ENCODE data around the gene PTTG2. TPM values are rescaled to one million over a fixed set of nuclear protein-coding genes. Genes with fewer than 3 reads are reported as not detected.

Gene PTTG2
- total and polyA plus RNA-seq, 2 of the 13 experiments (the other 11 are each of a cell fraction or from before 2014, with no cell fraction given), result not detected

DNA sequence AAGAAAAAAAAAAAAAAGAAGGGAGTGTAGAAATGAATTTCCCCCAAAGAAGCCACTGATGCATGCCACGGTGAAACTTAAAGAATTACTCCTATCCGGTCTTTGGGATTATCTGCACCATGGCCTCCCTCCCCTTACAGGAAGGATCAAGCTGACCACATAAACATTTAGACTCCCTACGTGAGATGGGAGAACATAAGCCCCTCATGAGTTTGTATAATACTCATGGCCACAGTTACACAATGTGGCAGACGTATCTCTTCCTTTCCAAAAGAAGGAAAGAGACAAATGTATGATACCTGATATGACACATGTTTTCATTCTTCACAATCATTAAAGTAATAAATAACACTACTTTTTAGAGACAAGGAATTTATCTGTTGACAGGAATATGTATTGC lies 3.3 kb upstream of the PTTG2 start:
- intact Hi-C loops (cut with micrococcal nuclease; ENCODE audit: unreplicated experiment), result no loop called here
- DNase-seq (ENCODE audit: low spot score) (no peak), ATAC-seq (no peak), FAIRE-seq (no peak)
- ChIA-PET CTCF (ENCODE audit: low intra/inter-chr PET ratio, low total read pairs) (no interaction called here), POLR2A (no interaction called here)
- Histone ChIP-seq H2AFZ (ENCODE audit: low read length) (no peak overlapping the region), H3K36me3 (replicated peaks in 1 of 2; ENCODE audit: control insufficient read depth in 1 of 2, insufficient read depth in 2 of 2, low read length in 2 of 2) (no peaks in the 10 kb centered on the region), H3K27ac (ENCODE audit: extremely low read length, insufficient read depth, low read length) (no peak overlapping the region), H3K9me3 (ENCODE audit: low read length) (no peaks in the 10 kb centered on the region), H3K79me2 (ENCODE audit: insufficient read depth, low read length) (no peaks in the 10 kb centered on the region), H4K20me1 (ENCODE audit: insufficient read depth, low read length) (no peaks in the 10 kb centered on the region), H3K9ac (ENCODE audit: insufficient read depth, low read depth, low read length) (no peak overlapping the region), H3K4me3 (replicated peaks in 1 of 3; ENCODE audit: insufficient read depth in 1 of 3, low read depth in 2 of 3, low read length in 3 of 3) (no peak overlapping the region), H3K4me1 (ENCODE audit: insufficient read depth, low read length) (peaks cover 46% of the 10 kb centered on the region), H3K4me2 (ENCODE audit: low read depth, low read length) (no peak overlapping the region), H3K27me3 (ENCODE audit: control insufficient read depth in 1 of 2, insufficient read depth in 2 of 2, low read length in 2 of 2) (no peaks in the 10 kb centered on the region)
- TF ChIP-seq SPEN (CRISPR knock-in tag; IDR thresholded peaks at IDR 0.05; ENCODE audit: low read depth) (no peak), CEBPG (CRISPR knock-in tag; IDR thresholded peaks at IDR 0.05) (no peak), TP53 (CRISPR knock-in tag; conservative IDR thresholded peaks at IDR 0.05) (no peak), MXD4 (CRISPR knock-in tag; IDR thresholded peaks at IDR 0.05) (no peak), ZNF367 (CRISPR knock-in tag; IDR thresholded peaks at IDR 0.05; ENCODE audit: borderline replicate concordance) (no peak), POGZ (CRISPR knock-in tag; IDR thresholded peaks at IDR 0.05) (no peak), HOXA9 (CRISPR knock-in tag; IDR thresholded peaks at IDR 0.05; ENCODE audit: borderline replicate concordance) (no peak), ZSCAN25 (CRISPR knock-in tag; IDR thresholded peaks at IDR 0.05) (no peak), SAP130 (CRISPR knock-in tag; IDR thresholded peaks at IDR 0.05; ENCODE audit: low read depth) (no peak), ZNF878 (CRISPR knock-in tag; IDR thresholded peaks at IDR 0.05) (no peak), KMT2B (CRISPR knock-in tag; IDR thresholded peaks at IDR 0.05) (no peak)
- TF ChIP-seq, protein P1, sequence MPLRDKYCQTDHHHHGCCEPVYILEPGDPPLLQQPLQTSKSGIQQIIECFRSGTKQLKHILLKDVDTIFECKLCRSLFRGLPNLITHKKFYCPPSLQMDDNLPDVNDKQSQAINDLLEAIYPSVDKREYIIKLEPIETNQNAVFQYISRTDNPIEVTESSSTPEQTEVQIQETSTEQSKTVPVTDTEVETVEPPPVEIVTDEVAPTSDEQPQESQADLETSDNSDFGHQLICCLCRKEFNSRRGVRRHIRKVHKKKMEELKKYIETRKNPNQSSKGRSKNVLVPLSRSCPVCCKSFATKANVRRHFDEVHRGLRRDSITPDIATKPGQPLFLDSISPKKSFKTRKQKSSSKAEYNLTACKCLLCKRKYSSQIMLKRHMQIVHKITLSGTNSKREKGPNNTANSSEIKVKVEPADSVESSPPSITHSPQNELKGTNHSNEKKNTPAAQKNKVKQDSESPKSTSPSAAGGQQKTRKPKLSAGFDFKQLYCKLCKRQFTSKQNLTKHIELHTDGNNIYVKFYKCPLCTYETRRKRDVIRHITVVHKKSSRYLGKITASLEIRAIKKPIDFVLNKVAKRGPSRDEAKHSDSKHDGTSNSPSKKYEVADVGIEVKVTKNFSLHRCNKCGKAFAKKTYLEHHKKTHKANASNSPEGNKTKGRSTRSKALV (CRISPR knock-in tag; IDR thresholded peaks at IDR 0.05), result no peak
- in situ Hi-C loops (cut with HindIII; ENCODE audit: extremely low pct_ligation_motif_present, low pct_unique_long_range_greater_than_20kb), result no loop called here
- WGBS (ENCODE audit: low lambda C conversion rate), result 51% methylated on average over 4 of the region's 4 CpGs
- BruUV-seq (replicated peaks), result no TSS peak

Data from HepG2 (cell line).